Activated CD8-positive, alpha-beta memory T cell treated with anti-CD3 and anti-CD28 coated beads for 4 hours (primary cell): ENCODE results near the gene CDC42BPA.

ENCODE experiments used
- DNase-seq, 2 donors: peaks; one replicate each; pipeline ENCODE4 v3.0.0-alpha.2; 2020; ENCODE audit warnings: low read depth in 2 of 2

Gene CDC42BPA

DNA sequence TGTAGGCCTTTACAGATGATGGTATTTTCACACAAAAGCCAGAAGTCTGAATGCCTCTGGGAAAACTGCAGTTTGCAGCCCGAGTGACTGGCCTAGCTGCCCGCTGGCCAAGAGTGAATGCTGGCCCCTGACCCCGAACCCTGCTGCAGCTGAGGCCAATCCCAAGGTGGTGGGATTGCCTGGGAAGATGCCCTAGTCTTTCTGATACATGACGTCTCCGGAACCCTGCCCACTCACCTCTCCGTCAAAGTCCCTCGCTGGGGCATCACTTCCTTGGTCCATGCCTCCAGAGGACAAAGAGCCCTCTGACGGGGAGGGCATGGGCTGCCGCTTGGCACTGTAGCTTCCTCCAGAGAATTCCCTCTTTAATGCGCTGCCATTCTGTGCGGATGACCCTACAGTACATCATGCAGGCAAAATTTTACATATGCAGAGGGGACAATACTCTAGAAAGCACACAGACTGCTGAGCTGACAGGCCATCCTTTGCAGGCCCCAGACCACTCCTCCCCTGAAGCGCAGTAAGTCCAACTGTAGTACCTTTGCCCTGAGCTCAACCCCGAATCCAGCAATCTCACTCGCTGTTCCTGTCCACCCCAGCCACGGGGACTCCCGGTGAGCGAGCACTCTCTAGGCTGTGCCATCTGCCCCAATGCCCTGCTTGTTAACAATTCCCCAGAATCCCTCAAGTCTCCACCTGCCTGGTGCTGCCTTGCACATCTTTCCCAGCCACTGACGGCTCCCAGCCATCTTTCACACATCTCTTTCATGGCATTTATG is 323.5 kb downstream of the CDC42BPA start:
- DNase-seq = no peak

DNA sequence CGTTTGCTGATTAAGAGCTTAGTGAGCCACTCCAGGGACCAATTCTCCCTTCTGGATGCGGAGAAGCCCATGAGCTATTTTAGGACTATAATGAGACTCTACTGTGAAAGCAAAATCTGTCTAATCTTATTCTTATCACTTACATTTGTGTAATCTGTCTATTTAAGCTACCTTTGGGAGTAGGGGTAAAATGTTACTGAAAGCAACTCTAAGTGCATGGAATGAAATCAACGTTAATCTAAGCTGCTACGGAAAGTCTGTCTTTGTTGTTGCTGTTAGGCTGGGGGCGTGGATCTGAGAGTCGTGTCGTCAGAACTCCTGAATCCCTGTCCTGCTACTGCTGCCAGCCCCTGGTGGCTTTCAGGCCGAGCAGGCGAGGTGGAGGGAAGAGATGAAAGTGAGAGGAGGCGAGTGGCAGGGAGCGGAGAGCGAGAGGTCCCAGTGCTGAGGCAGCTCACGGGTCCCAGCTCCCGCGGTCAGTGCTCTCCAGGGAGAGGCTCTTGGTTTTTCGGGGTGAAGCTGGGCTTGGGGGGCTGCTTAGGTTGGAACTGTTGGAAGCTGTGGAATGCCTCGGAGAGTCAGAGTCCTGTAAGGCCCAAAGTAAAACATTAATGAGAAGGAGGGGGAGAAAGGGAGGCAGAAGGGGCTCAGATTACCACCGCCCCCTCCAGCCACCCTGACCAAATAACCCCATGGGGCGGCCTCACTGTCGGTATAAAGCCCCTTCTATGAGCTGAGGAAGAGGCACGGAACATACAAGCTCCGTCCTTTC is 324.3 kb downstream of the CDC42BPA start:
- DNase-seq = no peak

DNA sequence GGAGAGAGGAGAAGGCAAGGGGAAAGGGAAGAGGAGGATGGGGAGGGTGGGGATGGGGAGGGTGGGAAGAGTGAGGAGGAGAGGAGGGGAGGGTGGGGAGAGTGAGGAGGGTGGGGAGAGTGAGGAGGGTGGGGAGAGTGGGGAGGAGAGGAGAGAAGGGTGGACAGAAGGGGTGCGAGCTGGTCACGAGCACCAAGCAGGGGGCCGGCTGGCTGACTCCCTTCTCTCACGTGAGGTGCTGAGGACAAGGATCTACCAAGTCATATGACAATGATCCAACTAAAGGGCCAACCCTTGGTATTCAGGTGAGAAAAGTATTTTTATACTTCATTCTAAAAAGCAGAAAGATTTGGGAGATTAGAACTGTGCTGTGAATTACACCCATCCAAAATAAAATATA is 326.4 kb downstream of the CDC42BPA start:
- no peak for DNase-seq

DNA sequence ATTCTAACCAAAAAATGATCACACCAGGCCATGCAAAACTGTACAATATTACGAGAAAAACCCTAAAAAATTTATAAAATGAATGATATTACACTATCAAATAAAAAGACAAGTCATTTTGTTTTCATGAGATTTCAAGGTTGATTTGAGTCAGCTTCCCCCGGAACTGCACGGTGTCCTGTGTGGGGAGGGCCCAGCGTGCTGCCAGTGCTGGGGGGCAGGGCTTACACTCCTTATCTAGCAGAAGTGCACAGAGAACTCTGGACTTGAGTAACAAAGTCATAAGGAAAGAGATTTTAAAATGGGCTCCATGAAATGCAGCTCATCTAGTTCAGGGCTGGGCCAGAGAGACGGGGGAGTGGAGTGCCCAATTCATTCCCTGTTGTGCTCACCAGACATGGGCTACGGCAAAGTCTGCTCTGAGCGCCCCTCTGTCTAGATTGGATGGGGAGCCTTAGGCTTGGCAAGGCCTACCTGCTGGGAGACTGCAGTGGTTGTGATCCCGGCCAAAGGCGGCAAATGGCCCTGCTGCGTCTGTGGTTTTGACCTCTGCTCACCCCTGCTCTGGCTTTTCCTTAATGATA is 328.1 kb downstream of the CDC42BPA start:
- DNase-seq = no peak

DNA sequence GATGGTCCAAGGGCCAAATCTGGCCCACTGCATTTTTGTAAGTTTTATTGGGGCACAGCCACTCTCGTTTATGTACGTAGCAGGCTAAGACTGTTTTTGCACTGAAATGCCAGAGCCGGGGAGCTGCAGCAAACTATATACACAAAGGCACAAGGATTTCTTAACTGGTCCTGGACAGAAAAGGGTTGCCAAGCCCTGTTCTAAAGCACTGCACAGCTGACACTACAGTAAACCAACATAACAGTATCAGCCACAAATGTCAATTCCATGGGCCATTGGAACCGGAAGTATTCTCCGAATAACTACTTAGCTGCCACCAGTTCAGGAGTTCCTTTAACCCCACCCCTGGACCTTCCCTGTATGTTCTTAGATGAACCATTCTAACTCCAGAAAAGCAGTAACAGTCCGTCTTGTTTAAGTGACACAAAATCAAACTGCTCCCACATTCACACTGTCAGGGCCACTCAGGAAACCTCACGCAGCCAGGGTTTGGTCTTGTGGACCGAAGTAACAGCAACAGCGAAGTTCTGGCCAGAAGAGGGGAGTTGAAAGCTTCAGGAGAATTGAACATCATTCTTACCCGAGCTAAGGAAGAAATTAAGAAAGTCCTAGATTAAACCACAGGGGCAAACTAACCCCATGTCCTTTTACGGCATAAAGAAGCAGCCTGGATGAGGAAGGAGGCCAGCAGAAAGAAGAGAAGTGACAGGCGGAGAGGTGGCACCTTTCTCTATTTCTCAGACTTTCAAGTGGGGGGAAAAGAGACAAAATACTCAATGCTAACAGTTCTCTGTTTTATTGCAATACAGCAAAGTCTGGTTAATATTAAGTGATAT is 329.0 kb downstream of the CDC42BPA start:
- no peak for DNase-seq

DNA sequence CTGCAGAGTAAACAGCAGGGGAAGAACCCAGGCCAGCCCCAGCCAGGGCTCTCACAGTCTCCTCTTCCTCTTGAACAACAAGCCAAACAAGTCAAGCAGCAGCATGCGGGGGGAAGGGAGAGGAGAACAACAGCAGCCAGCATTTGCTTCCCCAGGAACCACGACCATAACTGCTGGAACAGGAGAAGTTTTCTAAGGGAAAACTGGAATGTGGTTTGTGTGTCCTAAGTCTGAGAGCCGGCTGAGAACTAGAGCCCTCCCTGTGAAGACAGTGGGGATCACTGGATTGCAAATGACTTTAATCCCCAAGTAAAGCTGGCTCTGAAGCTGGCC is 330.0 kb downstream of the CDC42BPA start:
- DNase-seq = no peak

DNA sequence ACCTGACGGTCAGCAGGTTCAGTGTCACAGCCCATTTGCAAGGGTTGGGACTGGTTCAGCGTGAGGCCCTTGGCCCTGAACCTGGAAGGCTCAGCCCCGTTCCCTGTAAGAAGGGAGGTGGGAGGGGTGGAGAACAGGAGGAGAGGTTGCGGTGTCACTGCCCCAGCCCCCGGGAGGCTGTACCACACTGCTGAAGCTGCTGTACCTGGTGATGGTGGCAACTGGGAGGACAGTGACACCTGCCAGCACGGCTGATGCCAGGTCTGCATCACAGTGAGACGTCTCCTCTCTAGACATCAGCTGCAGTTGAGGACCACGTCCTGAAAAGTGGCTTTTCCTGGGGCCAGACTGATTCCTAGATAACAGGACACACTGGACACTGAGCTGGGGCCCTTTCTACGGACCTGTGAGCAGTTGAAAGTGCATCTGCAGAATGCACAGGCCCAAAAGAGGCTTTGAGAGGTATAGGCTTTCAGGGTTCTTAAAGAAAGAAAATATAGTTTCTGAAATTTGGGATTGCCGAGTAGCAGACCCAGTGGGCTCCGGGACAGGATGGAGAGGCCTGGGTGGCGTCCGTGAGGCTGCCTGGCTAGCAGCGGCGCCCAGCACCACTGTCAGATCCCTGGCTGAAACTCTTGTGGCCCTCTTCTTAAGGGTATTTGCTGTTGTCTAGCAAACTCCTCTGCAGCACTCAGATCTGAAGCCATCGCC is 330.5 kb downstream of the CDC42BPA start:
- DNase-seq = no peak

DNA sequence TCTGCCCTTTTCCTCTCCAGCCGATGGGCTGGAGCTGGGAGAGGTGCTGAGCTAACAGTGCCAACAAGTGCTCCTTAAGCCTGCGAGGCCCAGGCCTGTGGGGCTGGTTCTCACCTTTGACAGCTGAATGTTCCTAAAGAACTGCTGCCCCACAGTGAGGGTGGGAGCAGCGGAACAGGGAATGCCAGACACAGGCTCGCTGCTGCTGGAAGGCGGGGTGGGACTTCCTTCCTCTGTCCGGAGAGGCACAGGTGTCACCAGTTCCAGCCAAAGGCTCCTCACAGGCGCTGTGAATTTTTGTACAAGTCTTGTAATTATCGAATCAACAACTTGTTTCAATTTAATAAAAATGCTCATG is 331.1 kb downstream of the CDC42BPA start:
- no peak for DNase-seq

DNA sequence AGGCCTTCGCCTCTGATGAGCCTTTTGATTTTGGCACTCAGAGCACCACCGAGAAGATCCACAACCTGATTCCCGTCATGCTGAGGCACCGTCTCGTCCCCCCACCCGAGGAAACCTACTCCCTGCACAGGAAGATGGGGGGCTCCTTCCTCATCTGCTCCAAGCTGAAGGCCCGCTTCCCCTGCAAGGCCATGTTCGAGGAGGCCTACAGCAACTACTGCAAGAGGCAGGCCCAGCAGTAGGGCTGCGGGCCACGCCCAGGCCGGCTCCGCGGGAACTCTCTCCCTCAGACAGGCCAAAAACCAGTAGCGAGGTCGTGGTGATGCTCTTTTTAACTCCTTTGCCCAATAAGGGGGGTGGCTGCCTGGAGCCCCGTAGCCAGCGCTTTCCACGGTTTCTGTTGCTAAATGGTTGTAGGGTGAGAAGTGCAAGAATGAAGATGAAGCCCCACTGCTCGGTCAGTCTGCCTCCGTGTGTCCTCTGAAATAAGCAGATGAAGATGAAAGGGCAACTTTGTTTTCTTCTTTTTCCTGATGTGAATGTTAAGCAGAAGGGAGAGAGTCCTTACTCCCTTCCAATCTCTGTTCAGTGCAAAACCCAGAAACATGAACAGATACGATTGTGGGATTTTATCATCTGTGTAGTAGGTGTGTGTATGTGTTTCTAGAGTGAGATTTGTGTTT is 331.7 kb downstream of the CDC42BPA start:
- no peak for DNase-seq

DNA sequence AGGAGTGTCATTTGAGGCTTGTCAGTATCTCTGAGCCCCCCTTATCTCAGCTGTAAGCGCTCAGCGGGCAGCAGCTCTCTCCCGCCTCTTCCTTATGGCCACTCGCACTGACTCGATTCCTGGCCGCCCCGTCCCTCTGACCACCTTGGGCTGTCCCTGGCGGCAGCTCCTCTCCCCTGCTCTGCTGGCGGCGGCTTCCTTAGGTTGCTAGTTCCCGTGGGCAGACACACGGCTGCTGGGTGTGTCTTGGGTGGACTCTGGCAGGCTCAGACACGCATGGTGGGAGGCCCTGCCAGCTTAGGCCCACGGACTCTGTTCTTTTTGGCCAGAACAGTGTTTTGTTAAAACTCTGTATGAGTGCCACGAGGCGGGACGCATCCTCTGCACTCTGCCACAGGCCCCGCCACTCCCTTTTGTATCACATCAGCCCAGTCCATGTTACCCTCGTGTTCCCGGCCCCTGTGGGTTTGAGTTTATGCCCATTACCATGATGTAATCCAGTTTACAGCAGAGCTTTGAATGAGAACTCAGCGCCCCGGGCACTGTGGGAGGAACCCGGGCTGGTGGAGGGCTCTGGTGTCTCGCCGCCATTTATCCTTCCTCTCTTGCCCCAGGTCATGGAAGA is 332.3 kb downstream of the CDC42BPA start:
- DNase-seq = no peak

DNA sequence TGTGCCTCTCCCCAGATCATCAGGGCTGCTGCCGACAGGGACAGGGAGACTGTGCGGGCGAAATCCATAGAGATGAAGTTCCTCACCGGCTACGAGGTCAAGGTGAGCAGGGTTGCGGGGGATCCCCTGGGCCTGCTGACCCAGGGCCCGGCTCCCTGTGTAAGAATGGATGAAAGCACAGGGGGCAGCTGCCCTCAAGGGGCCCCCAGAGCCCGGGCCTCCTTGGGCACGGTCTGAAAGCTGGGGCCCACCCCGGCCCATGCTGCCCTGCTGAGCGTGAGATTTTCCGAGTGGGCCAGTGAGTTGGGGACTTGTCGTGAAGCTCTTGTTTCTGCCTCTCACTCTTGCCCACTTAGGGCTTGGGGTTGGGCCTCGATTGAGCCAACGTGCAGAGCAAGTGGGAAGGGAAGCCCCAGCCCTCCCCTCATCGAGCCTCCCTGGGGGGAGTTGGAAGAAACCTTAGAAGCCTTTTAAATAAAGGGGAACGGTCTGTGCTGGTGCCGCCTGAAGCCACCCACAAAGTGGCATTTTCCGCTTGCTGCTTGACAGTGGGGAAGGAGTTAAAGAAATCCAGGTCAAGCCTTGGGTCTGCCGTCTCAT is 333.0 kb downstream of the CDC42BPA start:
- DNase-seq = no peak

DNA sequence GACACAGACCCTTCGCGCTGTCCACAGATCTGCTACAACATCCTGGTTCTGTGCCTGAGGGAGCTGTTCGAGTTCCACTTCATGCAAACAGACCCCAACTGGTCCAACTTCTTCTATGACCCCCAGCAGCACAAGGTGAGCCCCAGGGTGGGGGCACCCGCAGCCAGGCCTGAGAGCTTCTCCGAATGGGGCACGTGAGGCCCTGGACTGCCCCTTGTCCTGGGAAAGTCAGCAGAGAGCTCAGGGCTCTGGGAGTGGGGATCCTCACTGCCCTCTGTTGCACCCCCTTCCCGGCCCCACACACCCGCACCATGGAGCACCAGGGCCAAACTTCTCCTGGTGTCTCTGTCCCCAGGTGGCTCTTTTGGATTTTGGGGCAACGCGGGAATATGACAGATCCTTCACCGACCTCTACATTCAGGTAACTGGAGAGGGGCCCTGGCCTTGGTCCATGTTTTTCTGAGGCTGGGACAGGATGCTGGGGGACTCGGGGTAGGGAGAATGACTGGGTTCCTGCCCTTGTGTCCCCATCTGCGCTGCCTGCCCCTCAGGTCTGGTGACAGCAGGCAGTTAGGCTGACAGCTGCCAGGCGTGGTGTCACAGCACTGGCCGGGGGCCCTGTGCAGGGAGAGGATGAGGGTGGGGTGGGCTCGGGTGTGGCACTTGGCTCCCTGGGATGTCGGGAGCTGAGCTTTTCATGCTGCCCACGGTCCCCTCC is 333.6 kb downstream of the CDC42BPA start:
- no peak for DNase-seq

DNA sequence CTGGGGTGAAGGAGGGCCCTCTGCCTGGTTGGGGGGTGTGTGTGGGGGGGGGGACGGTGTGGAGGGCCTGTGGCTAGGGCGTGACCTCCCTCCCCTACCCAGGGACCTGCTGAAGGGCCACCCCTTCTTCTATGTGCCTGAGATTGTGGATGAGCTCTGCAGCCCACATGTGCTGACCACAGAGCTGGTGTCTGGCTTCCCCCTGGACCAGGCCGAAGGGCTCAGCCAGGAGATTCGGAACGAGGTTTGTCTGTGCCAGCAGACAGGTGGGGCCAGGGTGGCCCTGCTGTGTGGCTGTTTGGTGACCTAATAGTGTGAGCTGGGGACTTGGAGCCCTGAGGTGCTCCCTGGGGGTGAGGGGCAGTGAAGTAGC is 334.3 kb downstream of the CDC42BPA start:
- DNase-seq = no peak

DNA sequence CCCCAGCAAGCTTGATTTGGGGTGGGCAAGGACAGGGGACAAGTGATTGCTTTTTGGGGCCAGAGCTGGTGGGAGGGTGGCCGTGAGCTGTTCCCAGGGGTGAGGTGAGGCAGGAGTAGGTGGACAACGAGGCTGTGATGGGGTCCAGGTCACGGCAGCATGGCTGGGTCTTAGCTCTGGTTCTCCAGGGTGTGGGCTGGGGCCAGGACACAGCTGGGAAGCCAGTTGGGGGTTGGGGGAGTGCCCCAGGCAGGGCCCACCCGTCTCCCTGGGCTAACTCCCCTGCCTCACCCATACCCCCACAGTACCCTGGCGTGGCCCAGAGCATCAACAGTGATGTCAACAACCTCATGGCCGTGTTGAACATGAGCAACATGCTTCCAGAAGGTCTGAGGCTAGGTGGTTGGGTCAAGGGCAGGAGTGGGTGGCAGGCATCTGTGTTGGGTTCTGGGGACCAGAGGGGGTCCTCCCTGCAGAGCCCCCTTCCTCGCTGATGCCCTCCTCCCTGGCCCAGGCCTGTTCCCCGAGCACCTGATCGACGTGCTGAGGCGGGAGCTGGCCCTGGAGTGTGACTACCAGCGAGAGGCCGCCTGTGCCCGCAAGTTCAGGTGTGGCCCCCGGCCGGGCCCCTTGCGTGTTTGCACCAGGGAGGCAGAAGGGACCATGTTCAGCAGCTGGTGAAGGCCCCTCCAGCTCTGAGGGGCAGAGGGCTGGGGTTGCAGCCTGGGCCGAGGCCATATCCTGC is 334.9 kb downstream of the CDC42BPA start:
- DNase-seq = no peak

DNA sequence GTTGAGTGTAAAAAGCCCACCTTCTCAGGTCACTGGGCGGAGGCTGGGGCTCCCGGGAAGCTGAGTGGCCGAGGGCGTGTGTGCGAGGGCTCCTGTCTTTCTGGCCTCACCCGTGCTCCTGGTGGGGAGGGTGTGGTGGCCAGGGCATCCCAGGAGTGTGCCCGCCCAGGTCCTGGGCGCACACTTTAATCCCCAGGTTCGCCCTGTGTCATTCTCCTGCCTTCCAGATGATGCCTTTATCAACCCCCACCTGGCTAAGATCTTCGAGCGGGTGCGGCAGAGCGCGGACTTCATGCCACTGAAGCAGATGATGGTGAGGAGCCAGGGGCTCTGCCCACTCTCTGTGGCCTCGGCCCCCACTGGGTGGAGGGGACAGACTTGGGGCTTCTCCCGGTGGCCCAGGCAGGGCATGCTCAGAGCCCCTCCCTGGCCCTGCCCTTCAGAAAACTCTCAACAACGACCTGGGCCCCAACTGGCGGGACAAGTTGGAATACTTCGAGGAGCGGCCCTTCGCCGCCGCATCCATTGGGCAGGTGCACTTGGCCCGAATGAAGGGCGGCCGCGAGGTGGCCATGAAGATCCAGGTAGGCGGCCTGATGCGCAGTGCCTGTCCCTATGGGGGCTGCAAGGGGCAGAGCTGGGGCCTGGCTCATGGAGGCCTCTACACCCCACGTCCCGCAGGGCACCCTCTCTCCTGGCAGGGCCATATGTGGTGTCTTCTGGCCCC is 335.7 kb downstream of the CDC42BPA start:
- no peak for DNase-seq

DNA sequence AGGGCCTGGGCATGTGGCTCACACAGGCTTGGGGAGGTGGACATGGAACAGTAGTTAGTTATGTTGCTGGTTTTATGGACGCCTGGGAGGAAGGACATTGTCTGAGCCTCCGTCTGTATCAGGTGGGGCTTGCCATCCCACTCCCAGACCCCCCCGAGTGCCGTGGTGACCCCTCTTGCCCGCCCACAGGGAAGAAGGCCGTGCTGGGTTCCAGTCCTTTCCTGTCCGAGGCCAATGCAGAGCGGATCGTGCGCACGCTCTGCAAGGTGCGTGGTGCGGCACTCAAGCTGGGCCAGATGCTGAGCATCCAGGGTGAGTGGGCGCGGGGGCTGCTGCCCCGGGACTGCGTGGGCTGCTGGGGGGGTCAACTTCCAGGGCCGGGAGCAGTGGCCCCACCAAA is 336.5 kb downstream of the CDC42BPA start:
- DNase-seq = no peak

DNA sequence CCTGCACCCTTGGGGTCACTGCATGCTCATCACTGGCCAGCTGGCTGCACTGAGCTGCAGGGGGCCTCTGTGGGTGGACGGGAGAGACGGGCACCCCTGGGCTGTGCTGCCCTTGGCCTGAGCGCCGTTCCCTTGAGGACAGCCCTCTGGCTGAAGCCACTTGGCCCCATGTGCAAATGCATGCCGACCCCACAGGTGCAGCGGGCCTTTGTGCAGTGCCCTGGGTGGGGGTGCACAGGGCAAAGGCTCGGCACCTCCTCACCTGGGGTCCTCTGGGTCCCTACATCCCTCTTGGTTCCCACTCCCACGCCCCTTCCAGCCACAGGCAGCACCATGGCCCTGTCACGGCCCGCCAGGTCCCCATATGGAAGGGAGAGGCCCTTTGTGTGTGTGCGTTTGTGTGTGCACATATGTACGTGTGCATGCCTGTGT is 336.9 kb downstream of the CDC42BPA start:
- no peak for DNase-seq
